GM10847 (cell line): Measurements from ENCODE around the gene PTPRN2.

ENCODE experiments used
- POLR2A ChIP-seq: IDR thresholded peaks from 2 replicates; pipeline ENCODE4 v1.6.1; 2011; ENCODE audit not compliant: insufficient read length; ENCODE audit errors: extremely low read depth

Gene PTPRN2

GRCh38 chr7:158424531-158424930 is 163.1 kb downstream of the PTPRN2 start:
- TF ChIP-seq POLR2A: no peak

GRCh38 chr7:158424011-158424410 is 163.6 kb downstream of the PTPRN2 start:
- no peak for TF ChIP-seq POLR2A

DNA sequence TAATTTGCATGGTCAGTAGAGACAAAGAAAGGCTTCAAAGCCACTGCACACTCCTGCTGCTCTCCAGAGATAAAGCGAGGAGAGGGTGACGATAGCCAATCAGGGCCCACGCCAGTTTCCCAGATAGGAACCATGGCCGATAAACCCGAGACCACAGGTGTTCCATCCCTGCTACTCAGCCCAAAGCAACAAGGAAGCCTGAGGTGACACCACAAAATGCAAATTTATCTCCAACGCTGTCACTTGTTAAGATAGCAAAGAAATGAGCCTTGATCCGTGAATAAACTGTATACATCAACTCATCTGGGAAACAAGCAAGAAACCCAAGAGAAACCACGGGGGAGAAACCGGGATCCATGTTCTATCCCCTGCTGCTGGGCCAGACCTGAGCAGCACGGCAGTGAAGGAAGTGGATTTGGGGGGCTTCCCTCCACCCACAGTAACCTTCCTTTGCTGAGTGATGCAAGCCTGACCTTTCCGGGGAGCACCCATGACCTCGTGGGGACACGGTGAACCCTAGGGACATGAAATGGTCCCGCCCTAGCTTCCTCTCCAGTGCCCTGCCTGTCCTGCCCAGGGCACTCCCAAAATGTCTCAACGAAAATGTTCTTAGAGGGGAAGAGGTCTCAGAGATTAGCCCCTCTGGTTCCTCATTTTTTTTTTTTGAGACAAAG is 164.6 kb downstream of the PTPRN2 start:
- no peak for TF ChIP-seq POLR2A

DNA sequence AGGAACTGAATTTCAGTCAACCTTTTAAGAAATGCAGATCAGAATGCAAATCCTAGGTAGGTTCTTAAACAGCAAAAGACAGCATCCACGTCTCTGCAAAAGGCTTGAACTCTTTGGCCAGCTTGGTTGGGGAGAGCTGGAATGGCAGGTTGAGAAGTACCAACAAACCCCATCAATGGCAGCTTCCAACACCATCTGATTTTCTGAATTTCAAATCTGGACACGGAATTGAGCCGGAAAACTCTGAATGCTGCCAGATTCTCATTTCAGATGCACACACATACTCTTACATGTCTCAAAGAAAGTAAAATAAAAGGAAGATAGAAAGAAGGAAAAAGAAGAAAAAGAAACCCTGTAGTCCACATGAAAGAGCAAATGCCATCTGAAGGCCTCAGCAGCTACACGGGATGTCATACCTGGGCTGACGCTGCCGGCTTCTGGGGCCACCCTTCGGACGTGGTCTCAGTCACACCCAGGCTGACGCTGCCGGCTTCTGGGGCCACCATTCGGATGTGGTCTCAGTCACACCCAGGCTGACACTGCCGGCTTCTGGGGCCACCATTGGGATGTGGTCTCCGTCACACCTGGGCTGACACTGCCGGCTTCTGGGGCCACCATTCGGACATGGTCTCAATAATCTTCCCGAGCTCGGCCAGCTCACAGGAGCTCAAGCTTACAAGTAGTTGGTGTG is 165.3 kb downstream of the PTPRN2 start:
- no peak for TF ChIP-seq POLR2A

DNA sequence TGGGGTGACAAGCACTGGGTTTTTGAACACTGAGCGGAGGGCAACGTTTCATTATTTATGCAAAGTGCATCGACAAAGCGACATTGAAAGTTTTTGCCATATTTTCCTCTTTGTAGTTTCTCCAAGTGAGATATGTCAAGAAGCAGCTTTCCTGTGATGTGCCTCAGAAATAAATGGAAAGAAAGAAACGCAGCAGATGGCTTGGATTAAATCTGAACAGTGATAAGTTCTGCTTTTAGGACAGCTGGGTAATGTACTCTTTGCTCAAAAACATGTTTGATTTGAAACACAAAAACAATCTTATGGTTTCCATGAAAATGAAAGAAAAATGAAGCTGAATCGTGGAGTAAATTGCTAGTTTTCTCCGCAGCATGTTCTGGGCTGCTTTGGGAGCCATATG is 166.3 kb downstream of the PTPRN2 start:
- TF ChIP-seq POLR2A: no peak

GRCh38 chr7:158420591-158421340 is 166.9 kb downstream of the PTPRN2 start:
- TF ChIP-seq POLR2A: no peak

- TF ChIP-seq POLR2A: no peak
Observed at GRCh38 chr7:158419238-158419785, 168.3 kb downstream of the PTPRN2 start.

GRCh38 chr7:158416283-158416933 is 171.2 kb downstream of the PTPRN2 start:
- TF ChIP-seq POLR2A: no peak

DNA sequence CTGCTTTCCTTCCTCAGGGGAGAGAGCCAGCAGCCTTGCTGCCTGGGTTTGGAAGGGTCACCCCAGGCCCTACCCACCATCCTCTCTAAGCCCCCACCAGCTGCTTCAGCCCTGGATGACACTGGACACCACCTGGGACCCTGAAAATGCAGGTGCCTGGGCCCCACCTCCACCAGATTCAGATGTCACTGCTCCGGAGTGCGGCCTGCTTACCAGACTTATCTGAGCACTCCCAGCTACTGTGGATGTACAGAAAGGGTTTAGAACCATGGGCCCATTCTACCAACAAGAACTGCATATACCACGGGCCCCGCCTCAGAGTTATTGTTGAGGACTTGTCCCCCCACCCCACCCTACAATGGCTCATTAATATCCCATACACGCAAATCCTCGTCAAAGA is 172.3 kb downstream of the PTPRN2 start:
- TF ChIP-seq POLR2A: no peak

GRCh38 chr7:158414486-158414961 is 173.1 kb downstream of the PTPRN2 start:
- no peak for TF ChIP-seq POLR2A

- no peak for TF ChIP-seq POLR2A
Observed at GRCh38 chr7:158414002-158414401, 173.6 kb downstream of the PTPRN2 start.

GRCh38 chr7:158411232-158411950 is 176.2 kb downstream of the PTPRN2 start:
- no peak for TF ChIP-seq POLR2A

GRCh38 chr7:158410720-158411119 is 176.9 kb downstream of the PTPRN2 start:
- TF ChIP-seq POLR2A: no peak

DNA sequence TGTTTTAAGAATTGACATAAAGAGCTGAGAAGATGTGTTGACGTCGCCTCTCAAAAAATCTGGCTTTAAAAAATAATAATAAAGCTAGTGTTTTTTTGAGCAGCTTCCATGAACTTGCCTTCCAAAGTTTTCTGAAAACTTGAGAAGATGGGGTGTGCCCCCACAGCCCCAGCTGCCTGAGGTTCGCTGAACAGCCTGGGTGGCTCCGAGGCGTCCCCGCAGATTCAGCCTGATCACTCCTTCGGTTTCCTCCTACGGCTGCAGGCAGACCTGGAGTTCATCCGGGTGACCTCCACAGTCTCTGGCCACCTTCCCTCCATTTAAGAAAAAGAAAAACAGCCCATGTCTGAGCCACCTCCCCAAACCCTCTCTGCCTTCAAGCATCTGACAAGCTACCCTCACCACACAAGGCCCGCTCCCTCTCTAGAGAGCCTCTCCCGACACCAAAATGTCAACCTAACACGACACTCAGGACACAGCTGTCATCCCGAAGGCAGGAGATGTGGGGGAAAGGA is 177.8 kb downstream of the PTPRN2 start:
- TF ChIP-seq POLR2A: no peak

GRCh38 chr7:158409120-158409519 is 178.5 kb downstream of the PTPRN2 start:
- no peak for TF ChIP-seq POLR2A
